ENCODE measurements around the gene FKBP10.
"Not testable (repeated sequence)": the region's sequence is repeated elsewhere in the genome, so short reads cannot be mapped to it uniquely, and the experiment has no call there.

Gene FKBP10, protein sequence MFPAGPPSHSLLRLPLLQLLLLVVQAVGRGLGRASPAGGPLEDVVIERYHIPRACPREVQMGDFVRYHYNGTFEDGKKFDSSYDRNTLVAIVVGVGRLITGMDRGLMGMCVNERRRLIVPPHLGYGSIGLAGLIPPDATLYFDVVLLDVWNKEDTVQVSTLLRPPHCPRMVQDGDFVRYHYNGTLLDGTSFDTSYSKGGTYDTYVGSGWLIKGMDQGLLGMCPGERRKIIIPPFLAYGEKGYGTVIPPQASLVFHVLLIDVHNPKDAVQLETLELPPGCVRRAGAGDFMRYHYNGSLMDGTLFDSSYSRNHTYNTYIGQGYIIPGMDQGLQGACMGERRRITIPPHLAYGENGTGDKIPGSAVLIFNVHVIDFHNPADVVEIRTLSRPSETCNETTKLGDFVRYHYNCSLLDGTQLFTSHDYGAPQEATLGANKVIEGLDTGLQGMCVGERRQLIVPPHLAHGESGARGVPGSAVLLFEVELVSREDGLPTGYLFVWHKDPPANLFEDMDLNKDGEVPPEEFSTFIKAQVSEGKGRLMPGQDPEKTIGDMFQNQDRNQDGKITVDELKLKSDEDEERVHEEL

DNA sequence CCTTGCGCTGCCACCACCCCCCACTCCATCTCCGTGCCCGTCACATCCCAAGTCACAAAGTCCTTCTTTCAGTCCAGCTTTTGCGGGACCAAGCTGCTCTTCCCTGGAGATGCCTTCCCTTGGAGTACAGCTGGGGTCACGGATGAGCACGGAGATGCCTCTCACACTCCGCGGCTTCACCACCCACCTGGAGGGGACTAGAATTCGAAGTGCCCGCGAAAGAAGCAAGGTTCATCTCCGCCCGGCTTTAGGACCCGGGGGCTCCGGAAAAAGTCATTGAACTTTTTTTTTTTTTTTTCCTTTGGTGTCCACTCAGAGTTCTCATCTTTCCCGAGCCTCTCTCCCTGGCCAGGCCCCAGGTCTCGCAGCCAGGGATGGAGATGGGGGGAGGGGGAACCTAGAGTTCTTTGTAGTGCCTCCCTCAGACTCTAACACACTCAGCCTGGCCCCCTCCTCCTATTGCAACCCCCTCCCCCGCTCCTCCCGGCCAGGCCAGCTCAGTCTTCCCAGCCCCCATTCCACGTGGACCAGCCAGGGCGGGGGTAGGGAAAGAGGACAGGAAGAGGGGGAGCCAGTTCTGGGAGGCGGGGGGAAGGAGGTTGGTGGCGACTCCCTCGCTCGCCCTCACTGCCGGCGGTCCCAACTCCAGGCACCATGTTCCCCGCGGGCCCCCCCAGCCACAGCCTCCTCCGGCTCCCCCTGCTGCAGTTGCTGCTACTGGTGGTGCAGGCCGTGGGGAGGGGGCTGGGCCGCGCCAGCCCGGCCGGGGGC lies at the start of gene FKBP10:
FKBP10 (plus strand) TSS at position 624 of the 771 bp plus-strand sequence; CDS start at position 655, 31 bp downstream.
- DNase-seq: no peak

- DNase-seq: no peak
Observed at GRCh38 chr17:41763327-41763726, 49.5 kb upstream of the FKBP10 start.

DNA sequence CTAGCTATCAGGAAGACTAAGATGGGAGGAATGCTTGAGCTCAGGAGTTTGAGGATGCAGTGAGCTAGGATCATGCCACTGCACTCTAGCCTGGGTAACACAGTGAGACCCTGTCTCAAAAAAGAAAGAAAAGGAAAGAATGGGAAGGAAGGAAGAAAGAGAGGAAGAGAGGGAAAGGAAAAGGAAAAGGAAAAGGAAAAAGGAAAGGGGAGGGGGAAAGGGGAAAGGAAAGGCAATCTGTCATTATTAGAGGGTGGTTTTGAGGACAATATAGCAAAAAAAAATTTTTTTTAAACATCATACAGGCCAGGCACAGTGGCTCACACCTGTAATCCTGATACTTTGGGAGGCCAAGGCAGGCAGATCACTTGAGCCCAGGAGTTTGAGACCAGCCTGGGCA lies 46.7 kb upstream of the FKBP10 start:
- DNase-seq: no peak

- DNase-seq: no peak
Observed at GRCh38 chr17:41767324-41768042, 45.3 kb upstream of the FKBP10 start.

DNA sequence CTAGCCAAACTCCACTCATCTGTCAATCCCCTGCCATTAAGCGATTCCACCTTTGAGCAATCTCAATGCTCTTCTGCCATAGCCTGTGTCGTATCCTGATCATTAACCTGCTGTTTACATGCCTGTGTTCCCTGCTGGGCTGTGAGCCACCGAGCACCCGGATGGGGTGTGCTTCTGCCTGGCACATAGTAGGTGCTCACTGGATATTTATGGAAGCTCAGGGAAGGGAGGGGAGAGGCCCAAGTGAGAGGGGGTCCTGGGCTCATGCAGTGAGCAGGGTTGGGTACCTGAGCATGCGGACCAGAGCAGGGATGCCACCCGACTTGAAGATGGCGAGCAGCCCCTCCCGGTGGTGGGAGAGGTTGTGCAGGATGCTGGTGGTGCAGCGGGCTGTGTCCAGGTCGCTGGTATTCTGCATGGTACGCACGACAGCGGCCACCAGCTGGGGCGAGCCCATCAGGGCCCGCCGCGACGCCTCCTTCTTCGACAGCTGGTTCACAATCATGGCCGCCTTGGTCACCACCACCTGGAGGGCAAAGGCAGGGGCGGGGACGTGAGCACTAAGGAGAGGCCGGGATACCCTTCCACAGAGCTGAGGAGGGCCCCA lies 44.0 kb upstream of the FKBP10 start:
- DNase-seq: no peak

DNA sequence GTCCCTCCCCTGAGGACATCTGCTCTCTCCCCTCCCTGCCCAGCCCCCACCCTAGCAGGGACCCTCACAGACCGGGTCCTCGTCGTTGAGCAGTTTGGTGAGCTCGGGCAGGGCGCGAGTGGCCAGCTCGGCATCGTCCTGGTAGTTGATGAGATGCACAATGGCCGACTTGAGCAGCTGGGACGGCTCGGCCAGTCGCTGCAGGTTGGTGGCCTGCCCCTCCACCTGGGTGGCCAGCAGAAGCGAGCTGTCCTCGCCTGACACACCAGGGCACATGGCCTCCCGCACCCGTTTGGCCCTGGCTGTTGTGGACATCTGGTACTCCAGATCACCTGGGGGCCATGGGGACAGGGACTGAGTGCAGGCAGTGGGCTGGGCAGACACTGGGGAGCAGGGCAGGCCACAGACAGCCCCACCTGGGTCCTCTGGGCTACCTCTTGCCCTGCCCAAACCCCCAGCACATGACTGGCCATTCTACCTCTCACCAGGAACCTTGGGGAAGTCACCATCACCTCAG lies 43.4 kb upstream of the FKBP10 start:
- no peak for DNase-seq

DNA sequence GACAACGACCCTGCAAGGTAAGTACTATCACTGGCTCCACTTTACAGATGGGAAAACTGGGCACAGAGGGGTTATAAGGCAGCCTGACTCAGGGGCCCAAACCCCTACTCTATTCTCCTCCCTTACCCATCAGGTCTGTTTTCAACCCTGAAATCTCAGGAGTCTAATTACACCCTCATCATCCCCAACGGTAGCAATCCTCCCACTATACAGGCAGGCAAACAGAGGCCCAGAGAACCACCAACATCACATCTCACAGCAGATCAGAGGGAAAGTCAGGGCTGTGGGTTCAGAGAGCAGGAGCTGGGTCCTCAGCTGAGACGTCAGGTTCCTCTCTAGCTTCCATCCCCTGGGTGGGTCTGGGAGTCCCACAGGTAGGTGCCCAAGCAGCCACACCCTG lies 42.8 kb upstream of the FKBP10 start:
- no peak for DNase-seq

DNA sequence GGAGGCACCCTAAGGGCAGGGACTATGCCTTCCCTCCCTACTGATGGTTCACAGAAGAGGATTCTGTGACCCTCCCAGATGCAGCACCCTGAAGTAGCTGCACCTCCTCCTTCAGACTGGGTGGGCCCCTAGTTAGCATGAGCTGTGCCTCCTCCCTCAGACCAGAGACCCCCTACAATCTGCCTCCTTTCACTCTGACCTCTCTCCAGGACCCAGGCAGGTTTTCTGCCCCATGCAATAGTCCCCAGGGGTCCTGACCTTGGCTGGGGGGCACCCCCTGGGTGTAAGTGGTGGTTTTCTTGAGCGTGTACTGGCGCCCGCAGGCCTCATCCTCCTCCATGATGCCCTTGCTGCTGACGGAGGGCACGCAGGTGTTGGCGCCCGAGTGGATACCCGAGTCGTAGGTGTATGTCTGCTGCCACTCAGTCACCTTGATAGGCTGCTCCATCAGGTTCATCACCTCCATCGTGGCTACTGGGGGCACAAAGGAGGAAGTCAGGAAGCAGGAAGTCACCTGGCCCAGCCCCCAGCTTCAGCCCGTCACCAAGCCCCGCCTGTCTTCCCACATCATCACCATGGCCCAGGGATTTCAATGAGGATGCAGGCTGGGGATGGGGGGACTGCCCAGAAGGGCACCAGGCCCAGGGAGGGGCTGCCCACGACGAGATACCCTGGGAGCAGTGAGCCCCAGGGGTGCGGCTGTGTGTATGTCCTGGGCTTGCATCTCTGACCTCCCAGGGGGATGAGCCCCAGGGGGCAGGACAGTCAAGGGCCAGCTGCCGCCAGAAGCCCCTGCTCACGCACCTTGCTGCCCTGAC lies 41.2 kb upstream of the FKBP10 start:
- no peak for DNase-seq

DNA sequence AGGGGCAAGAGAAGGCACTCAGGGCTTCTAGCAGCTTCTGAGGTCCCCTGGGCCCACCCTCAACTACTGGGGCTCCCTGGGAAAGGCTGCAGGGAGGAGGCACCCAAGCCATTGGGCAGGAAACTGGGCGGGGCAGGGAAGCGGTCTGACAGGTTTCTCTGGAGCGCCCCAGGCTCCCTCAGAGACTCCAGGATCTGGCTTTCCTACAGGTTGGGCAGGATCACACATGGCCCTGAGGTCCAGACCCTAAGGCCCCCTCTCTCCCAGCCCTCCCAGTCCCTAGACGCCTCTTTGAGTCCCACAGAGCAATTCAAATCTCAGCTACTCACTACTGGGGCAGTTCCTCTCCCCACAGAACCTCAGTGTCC lies 40.6 kb upstream of the FKBP10 start:
- DNase-seq: no peak

DNA sequence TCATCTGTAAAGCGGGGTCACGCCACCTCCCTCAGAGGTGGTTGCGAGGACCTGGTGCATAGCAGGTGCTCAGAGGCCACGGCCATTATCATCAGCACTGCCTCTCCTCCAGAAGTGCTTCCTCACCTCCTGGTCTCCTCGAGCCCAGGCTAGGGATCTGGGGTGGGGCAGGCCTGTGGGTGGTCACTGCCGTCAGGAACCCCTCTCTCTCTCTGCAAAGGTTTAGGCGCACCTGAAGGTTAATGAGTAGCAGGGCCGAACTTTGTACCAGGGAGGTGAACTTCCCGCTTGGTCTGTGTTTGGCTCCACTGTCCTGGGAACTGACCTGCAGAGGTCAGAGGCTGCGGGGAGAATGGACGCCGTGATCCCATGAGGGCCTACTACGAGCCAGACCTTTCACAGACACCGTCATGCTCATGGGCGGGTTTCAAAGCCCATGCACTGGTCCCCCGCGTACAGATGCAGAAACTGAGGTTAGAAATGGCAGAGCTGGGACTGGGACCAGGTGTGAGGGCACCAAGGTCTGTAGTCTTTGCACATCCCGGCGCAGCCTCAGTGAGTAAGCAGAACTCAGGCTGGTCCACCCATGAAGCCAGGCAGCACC lies 40.1 kb upstream of the FKBP10 start:
- no peak for DNase-seq

DNA sequence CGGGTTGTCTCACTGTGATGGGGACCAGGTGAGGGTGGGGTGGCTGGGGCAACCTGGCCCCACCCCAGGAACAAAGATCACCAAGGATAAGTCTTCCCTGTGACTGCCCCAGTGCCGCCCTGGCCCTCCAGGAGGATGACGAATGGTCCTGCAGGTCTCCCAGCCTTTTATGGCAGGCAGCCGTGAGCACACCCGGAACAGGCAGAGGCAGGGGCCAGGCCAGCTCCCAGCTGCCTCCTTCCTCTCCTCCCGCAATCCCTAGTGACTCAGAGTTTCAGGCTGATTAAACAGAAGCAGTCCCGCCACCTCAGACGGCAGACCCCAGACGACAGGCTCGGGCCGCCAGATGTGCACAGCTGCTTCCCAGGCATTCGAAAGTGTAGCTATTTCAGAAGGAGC lies 39.6 kb upstream of the FKBP10 start:
- no peak for DNase-seq

DNA sequence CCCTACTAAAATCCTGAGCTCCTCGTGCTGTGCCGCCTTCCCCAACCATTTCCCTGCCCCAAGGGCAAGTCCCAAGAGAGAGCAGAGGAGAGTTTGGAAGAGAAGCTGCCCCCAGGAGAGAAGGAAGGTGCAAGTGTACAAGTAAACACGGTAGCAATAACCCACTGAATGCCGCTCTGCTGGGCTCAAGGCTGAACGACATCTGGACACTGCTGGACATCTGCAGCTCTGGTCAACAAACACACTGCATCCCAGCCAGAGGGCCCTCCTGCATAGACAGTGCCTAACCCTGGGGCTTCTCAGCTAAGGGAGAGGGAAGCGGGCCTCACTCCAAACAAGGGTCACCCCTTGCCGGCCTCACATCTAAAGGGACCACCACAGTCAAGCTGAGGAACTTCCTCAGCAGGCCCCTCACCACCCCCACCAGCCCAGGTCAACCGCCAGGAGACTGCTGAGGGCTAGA lies 39.0 kb upstream of the FKBP10 start:
- DNase-seq: no peak

GRCh38 chr17:41775394-41776226 lies 37.2 kb upstream of the FKBP10 start:
- no peak for DNase-seq

DNA sequence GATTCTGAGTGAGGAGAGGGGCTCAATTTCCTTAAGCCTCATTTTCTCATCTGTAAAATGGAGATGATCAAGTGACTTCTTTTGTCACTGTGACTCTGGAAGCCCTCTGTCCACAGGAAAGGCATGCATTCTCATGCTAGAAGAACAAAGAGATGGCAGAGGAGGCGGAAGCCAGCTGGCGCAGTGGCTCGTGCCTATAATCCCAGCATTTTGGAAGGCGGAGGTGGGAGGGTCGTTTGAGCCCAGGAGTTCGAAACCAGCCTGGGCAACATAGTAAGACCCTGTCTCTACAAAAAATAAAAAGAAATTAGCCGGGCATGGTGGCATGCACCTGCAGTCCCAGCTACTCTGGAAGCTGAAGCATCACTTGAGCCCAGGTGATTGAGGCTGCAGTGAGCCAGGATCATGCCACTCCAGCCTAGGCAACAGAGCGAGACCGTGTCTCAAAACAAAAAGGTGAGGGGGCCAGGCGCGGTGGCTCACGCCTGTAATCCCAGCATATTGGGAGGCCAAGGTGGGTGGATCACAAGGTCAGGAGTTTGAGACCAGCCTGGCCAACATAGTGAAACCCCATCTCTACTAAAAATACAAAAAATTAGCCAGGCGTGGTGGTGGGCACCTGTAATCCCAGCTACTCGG lies 36.4 kb upstream of the FKBP10 start:
- DNase-seq: not testable (repeated sequence)

DNA sequence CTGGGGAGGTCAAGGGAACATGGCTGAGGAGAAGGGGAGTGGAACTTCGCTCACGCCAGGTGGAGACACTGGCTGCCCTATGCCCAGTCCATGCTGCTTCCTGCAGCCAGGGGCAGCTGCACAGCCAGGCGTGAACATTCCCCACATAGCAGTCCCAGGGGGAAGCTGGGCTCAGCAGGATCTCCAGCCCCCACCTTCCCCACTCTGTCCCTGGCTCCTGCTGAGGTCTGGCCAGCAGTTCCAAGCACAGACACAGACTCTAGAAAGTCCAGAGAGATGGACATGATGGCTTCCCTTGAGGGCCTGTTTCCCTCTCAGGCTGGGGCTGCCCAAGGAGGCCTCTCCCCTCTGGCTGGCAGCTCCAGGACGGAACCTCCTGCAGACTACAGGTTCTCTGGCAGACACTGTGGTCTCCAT lies 35.6 kb upstream of the FKBP10 start:
- DNase-seq: no peak

DNA sequence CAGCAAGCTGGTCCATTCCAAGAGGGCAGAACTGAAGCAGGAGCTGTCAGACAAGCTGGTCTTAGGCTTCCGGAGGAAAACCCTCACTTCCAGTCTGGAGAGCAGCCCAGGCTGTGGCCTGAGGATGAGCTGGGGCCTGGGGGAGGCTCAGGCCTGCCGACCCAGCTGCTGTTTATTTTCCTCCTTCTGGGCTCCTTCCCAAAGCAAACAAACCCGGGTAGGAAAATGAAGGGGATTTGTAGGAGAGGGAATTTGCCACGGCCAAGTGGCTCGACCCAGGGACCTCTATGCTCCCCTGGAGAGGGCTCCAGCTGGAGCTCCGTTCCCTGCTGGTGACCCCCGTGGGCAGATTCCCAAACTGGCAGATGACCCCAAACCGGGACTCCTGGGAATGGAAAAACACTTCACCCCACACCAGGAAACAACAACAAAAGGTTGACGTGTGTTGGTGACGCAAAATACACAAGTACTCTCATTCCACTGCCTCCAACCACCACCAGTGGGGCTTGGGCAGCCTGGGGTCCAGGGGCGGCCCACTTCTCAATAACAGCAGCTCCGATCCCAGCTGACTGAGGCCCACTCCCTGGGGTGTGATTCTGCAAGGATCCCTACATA lies 35.1 kb upstream of the FKBP10 start:
- no peak for DNase-seq

GRCh38 chr17:41779954-41780353 lies 32.9 kb upstream of the FKBP10 start:
- DNase-seq: no peak

- no peak for DNase-seq
Observed at GRCh38 chr17:41781404-41782110, 31.2 kb upstream of the FKBP10 start.

DNA sequence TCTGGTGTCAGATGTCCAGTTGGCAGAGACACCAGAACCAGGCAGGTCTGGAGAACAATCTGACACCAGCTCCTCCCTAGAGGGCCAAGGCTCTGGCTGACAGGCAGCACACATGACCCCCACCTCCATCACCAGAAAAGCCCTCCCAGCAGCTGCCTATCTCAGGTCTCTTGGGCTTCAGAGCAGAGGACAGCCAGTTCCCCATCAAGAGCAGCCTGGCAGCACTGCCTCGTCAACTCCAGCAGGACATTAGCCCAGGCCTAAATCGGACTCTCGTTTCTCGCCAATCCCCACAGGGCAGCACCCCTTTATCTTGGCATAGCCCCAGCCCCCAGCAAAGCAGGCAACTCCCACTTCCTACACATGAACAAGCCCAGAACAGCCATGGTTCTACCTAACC lies 30.7 kb upstream of the FKBP10 start:
- no peak for DNase-seq
